ENCODE data around the gene CRLF3.

- TF ChIP-seq CTCF (IDR thresholded peaks at IDR 0.05), result no peak
- TF ChIP-seq POLR2A (IDR thresholded peaks at IDR 0.05), result no peak
- TF ChIP-seq EP300 (IDR thresholded peaks at IDR 0.05), result no peak
These were observed 12.0 kb downstream of the CRLF3 start for GRCh38 chr17:30812218-30813177.

Measured in tibial nerve (tissue), 4 donors.